SJSA1 (cell line): ENCODE results near the gene OR6Y1. TPM values are rescaled to one million over a fixed set of nuclear protein-coding genes. Genes with fewer than 3 reads are reported as not detected.

Experiments used
- total RNA-seq: library from RNA; depleted of rRNA; stranded (reverse); fragments of >200 nt; shearing (Covaris generic); gene quantifications from 2 replicates; pipeline ENCODE4 v1.2.3, GENCODE V29; 2014; rRNA removed

The OR6Y1 gene
- total RNA-seq, 1 experiment from 2014 or later, result not detected

Other genes with a start within 250 kb of the OR6Y1 start
- not detected in 2 replicates for gene CD1B, start 222.9 kb downstream of the OR6Y1 start, total RNA-seq
- not detected in 2 replicates for gene CD1E, start 200.5 kb downstream of the OR6Y1 start, total RNA-seq
- gene OR10T2, start 154.9 kb downstream of the OR6Y1 start, total RNA-seq, result not detected in 2 replicates
- gene OR10K2, start 128.2 kb downstream of the OR6Y1 start, total RNA-seq, result not detected in 2 replicates
- gene OR10K1, start 92.6 kb downstream of the OR6Y1 start, total RNA-seq, result not detected in 2 replicates
- not detected in 2 replicates for gene OR10R2, start 82.2 kb downstream of the OR6Y1 start, total RNA-seq
- gene OR6P1, start 16.2 kb upstream of the OR6Y1 start, total RNA-seq, result not detected in 2 replicates
- not detected in 2 replicates for gene OR10X1, start 25.5 kb upstream of the OR6Y1 start, total RNA-seq
- gene OR10Z1, start 50.9 kb upstream of the OR6Y1 start, total RNA-seq, result not detected in 2 replicates
- gene SPTA1, start 132.3 kb upstream of the OR6Y1 start, total RNA-seq, result not detected in 2 replicates
- not detected in 2 replicates for gene OR6K2, start 146.2 kb upstream of the OR6Y1 start, total RNA-seq
- not detected in 2 replicates for gene OR6K3, start 166.3 kb upstream of the OR6Y1 start, total RNA-seq
- not detected in 2 replicates for gene OR6K6, start 200.3 kb upstream of the OR6Y1 start, total RNA-seq
- not detected in 2 replicates for gene OR6N1, start 217.8 kb upstream of the OR6Y1 start, total RNA-seq
- gene OR6N2, start 226.8 kb upstream of the OR6Y1 start, total RNA-seq, result not detected in 2 replicates